Measurements from ENCODE around the gene SEMA5A.

Gene SEMA5A

GRCh38 chr5:9148242-9148641 lies 397.6 kb downstream of the SEMA5A start:
- DNase-seq: no peak

GRCh38 chr5:9140711-9141110 lies 405.2 kb downstream of the SEMA5A start:
- no peak for DNase-seq

GRCh38 chr5:9140202-9140601 lies 405.7 kb downstream of the SEMA5A start:
- DNase-seq: no peak

- no peak for DNase-seq
These were observed 406.5 kb downstream of the SEMA5A start for GRCh38 chr5:9139344-9139743.

DNA sequence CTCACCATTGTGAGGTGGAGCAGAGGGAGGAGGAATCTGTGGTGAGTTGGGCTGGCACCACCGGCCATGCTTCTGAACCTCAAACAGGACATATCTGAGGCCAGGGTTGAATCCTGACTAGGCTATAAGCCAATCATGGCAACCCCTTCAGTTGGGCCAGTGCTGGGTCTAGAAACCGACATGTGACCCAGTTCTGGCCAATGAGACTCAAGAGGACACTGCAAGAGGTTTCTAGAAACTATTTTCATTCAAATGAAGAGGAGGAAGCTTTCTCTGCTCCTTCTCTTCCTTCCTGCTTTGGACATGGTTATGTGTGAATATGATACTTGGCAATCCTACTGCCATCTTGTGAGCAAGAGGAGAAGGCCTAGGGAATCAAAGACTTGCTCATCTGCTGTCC lies 417.7 kb downstream of the SEMA5A start:
- no peak for DNase-seq

- DNase-seq: no peak
These were observed 419.4 kb downstream of the SEMA5A start for GRCh38 chr5:9126490-9126889.

GRCh38 chr5:9125852-9126251 lies 420.0 kb downstream of the SEMA5A start:
- no peak for DNase-seq

DNA sequence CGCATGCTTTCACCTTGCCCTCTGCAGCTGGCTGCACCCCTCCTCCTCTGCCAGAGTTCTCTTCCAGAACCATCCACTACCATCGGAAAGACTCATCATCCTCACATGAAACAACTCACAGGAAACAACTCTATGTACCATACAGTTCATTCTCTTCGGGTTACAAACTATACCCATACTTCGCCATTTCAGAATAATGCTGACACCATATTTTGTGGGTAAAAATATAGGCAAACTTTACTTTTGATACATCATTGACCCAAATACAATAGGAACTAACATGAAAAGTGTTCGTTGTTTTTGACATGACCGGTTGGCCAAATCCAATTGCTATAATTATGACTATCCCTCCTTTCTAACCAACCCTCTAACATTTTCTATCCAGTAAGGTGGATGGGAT lies 421.0 kb downstream of the SEMA5A start:
- no peak for DNase-seq

- DNase-seq: no peak
These were observed 421.8 kb downstream of the SEMA5A start for GRCh38 chr5:9124071-9124470.

GRCh38 chr5:9122528-9122927 lies 423.3 kb downstream of the SEMA5A start:
- no peak for DNase-seq

DNA sequence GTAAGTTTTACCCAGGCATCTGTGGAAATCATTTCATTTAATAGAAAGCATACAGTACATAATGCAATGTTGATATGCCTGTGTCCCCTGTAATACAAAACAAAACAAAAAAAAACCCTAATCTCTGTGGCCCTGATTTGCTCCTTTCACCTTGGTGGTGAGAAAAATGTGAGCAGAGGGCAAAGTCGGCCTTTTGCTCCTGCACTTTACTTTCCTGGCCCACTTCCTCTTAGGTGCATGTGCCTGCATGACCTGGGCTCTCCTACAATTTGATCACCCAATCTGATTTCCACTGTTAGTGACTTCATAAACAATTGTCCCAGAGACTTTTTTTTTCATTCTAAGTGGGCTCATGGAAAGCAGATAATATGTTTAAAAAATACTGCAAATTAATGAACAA lies 424.3 kb downstream of the SEMA5A start:
- DNase-seq: no peak

GRCh38 chr5:9118852-9119251 lies 427.0 kb downstream of the SEMA5A start:
- DNase-seq: no peak

DNA sequence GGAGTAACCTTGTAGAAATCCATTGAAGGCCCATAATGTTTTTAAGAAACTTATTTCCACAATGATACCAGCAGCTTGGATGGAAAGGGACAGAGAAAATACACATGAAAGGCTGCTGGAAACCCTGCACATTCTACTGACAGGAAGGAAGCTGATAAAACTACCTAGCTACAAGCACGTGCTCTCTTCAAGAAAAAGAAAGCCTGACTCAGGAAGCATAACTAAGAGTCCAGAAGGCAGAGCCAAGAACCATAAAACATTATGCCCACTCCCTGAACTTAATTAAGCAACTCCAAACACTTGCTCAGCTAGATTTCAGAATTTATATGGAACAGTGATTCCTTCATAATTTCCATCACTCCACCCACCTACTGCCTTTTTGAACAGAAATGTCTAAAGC lies 430.8 kb downstream of the SEMA5A start:
- no peak for DNase-seq

DNA sequence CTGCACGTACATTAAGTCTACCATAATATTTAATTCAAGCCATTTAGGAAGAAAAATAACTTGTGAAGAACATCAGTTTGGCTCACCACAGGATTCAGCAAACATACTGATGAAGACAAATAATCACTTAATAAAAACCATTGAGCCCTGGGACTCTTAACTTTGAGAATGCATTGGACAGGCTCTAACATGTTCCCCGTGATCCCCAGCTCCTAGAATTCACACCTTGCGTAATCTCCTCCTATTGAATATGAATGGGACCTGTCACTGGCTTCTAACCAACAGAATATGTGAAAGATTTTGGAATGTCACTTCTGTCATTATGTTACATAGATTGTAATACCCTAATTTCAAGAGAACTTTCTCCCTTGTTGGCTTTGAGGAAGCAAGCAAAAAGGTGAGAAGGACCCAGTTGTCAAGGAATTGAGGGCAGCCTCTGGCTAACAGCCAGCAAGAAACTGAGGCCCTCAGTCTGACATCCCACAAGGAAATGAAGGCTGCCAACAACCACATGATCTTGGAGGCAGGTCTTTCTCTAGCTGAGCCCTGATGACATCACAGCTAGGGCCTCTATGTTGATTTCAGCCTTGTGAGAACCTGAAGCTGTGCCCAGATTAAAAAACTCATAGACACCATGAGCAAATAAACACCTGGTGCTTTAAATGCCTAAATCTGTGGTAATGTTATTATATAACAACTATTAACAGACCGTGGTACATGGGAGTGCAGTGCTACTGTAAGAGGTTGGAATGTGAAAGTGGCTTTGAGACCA lies 433.2 kb downstream of the SEMA5A start:
- DNase-seq: no peak

- no peak for DNase-seq
These were observed 437.7 kb downstream of the SEMA5A start for GRCh38 chr5:9108162-9108561.

- no peak for DNase-seq
These were observed 440.0 kb downstream of the SEMA5A start for GRCh38 chr5:9105851-9106250.

GRCh38 chr5:9104571-9105339 lies 441.1 kb downstream of the SEMA5A start:
- DNase-seq: no peak

- no peak for DNase-seq
These were observed 442.6 kb downstream of the SEMA5A start for GRCh38 chr5:9103290-9103689.

DNA sequence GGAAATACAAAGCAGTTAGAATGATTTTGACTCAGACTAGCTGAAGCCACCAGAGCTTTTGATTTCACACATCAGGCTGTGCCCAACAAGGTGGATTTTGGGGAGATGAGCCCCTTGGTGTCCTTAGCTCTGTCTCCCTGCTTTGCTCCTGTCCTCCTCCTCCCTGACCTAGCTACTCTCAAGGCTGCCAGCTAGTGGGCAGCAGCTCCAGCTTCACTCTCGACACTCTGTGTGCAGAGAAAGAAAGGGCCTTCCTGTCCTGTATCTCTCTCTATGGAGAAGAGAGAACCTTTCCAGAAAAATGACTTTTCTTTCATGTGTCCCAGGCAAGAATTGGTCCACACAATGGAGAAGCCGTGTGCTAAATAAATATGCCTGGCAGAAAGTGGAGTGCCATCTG lies 446.2 kb downstream of the SEMA5A start:
- DNase-seq: no peak

DNA sequence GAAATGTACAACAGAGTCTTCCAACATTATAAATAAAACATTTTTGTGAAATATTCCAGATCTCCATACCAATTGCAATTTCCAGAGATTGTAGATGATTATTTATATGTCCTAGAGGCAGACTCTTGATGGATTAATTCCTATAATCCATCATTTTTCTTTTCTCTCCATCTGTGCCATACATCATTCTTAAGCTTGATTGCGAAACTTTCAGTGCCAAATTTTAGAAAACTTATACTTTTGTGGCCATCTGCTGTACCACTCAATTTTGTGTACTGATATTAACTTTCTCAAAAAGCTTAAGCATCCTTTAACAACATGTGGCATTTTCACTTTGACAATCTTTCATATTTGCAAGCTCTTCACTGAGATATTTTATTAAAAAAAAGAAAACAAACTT lies 446.9 kb downstream of the SEMA5A start:
- DNase-seq: no peak

GRCh38 chr5:9094582-9094981 lies 451.3 kb downstream of the SEMA5A start:
- no peak for DNase-seq

DNA sequence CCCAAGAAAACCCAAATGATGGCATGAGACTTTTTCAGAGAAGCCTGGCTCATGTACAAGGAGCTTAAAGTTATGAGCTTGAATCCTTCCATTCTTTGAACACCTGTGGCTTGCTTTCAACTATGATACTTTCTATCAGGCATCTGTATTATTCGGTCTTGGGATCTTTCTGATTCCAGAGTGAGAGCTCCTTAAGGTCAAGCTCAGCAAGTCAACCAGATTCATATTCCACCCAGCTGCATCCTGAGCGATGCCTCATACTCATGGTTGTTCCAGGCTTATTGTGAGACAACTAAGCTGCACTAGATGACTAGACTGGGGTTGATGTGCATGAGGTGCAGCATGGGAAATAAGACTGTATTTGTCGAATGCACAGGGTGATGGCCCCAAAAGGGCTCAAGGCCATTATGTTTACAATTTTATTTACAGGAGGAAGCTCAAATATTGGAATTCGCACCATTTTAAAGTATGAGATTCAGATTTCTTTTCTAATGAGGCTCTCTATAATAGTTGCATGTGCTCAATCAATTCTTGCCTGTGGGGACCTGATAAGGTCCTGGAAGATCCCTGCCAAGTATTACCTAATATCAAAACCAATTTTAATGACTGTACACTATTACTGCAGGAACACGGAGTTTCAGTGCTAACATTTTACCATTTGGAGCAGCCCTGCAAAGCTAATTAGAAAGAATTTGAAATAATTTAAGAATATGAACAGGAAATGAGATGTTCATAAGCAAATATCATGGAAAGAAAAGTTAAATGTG lies 453.8 kb downstream of the SEMA5A start:
- DNase-seq: no peak

DNA sequence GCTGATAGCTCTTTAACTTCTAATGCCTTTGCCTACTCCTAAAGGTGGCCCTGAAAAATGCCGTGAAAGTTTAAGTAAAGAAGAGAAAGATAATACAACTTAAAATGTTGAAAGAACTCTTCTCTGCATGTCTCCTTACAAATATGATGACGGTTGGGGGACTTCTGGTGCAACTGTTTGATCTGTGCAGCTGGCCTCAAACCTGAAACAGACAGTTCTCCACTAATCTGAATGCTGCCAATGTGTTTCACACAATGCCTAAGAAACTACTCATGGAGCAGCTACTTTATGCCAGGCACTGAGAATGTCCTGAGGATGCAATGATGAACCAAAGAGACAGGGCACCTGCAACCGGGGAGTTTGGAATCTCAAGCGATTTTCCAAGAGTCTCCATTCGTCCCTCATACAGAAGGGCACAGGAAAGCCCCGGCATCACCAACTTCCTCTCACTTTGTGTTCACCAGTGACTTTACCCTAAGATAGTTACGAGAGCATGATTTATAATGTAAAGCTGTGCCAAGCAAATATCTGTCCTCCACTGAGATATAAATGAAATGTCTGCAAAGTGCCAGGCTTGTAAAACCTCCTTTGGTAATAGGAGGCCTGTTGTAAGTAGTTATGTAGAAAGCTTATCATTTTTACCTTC lies 455.4 kb downstream of the SEMA5A start:
- no peak for DNase-seq
